Posterior vena cava (tissue), 2 donors: ENCODE data around the gene IQGAP2. TPM values are rescaled to one million over a fixed set of nuclear protein-coding genes. Genes with fewer than 3 reads are reported as not detected.

Source experiments
- DNase-seq: peaks from one replicate; pipeline ENCODE4 v3.0.0-alpha.2; 2020; ENCODE audit warnings: low spot score
- intact Hi-C, 2 donors: fragments of 100-400 bp; cut with DNase I; formaldehyde crosslinking; loops; one replicate each; pipeline versions ENCODE4 v1.14.1 to v1.14.2; 2022 to 2023
- total RNA-seq, 2 donors: library from RNA; stranded (reverse); fragmentation: NEBNext Ultra II Directional; extraction: Animal tissue kit (Norgen Biotek cat#: 25700); gene quantifications; one replicate each; pipeline ENCODE4 v1.2.1, GENCODE V29; 2021
- donor health status: DM: yes; HTN: yes; CAD: no.
- donor health status: DM: yes; HTN: yes; CAD: no.

Gene IQGAP2
- total RNA-seq, 2 donors from 2014 or later, result 12.9 to 15.0 TPM

- no peak for DNase-seq
- intact Hi-C loops, result loop anchor here in 1 of 2 donors (5.0 kb wide), 1 partner anchor 967 kb away; no protein-coding TSS in a partner anchor
Observed at GRCh38 chr5:76684756-76685519, 281.9 kb downstream of the IQGAP2 start.

- no peak for DNase-seq
- intact Hi-C loops, result no loop called here
Observed at GRCh38 chr5:76685704-76686103, 282.6 kb downstream of the IQGAP2 start.

GRCh38 chr5:76688212-76688611 lies 285.1 kb downstream of the IQGAP2 start:
- intact Hi-C loops, result no loop called here
- no peak for DNase-seq

GRCh38 chr5:76688836-76689235 lies 285.8 kb downstream of the IQGAP2 start:
- no peak for DNase-seq
- intact Hi-C loops, result no loop called here

- DNase-seq, result no peak
- intact Hi-C loops, result no loop called here
Observed at GRCh38 chr5:76689321-76690036, 286.4 kb downstream of the IQGAP2 start.

- intact Hi-C loops, result no loop called here
- no peak for DNase-seq
Observed at GRCh38 chr5:76690037-76690679, 287.1 kb downstream of the IQGAP2 start.

GRCh38 chr5:76690704-76691466 lies 287.8 kb downstream of the IQGAP2 start:
- intact Hi-C loops, result no loop called here
- no peak for DNase-seq

- DNase-seq, result no peak
- intact Hi-C loops, result no loop called here
Observed at GRCh38 chr5:76691467-76692273, 288.6 kb downstream of the IQGAP2 start.

- DNase-seq, result no peak
- intact Hi-C loops, result no loop called here
Observed at GRCh38 chr5:76692274-76692540, 289.1 kb downstream of the IQGAP2 start.

- intact Hi-C loops, result no loop called here
- no peak for DNase-seq
Observed at GRCh38 chr5:76692651-76693050, 289.6 kb downstream of the IQGAP2 start.

- DNase-seq, result no peak
- intact Hi-C loops, result no loop called here
Observed at GRCh38 chr5:76693141-76693540, 290.1 kb downstream of the IQGAP2 start.

- no peak for DNase-seq
- intact Hi-C loops, result no loop called here
Observed at GRCh38 chr5:76694317-76694716, 291.2 kb downstream of the IQGAP2 start.

- intact Hi-C loops, result no loop called here
- no peak for DNase-seq
Observed at GRCh38 chr5:76695346-76695745, 292.3 kb downstream of the IQGAP2 start.

- intact Hi-C loops, result no loop called here
- DNase-seq, result no peak
Observed at GRCh38 chr5:76696251-76696650, 293.2 kb downstream of the IQGAP2 start.

GRCh38 chr5:76697670-76698069 lies 294.6 kb downstream of the IQGAP2 start:
- intact Hi-C loops, result no loop called here
- DNase-seq, result no peak

- intact Hi-C loops, result no loop called here
- DNase-seq, result no peak
Observed at GRCh38 chr5:76700571-76700970, 297.5 kb downstream of the IQGAP2 start.

- intact Hi-C loops, result no loop called here
- DNase-seq, result no peak
Observed at GRCh38 chr5:76701298-76701697, 298.2 kb downstream of the IQGAP2 start.

GRCh38 chr5:76703707-76704106 lies 300.6 kb downstream of the IQGAP2 start:
- no peak for DNase-seq
- intact Hi-C loops, result no loop called here

GRCh38 chr5:76704131-76704663 lies 301.1 kb downstream of the IQGAP2 start:
- DNase-seq, result no peak
- intact Hi-C loops, result no loop called here
